GM12878 (cell line): ENCODE data around the gene TMEM82. TPM values are rescaled to one million over a fixed set of nuclear protein-coding genes. Genes with fewer than 3 reads are reported as not detected.

Experiments used
- ATAC-seq: fragments of 200-7000 bp; cut with Tn5 transposase; 3 replicates; pipeline ENCODE4 v1.9.1; 2020; ENCODE audit warnings: mild to moderate bottlenecking, moderate library complexity
- BruUV-seq: library from RNA; stranded (reverse); fragments of 400-500 nt; replicated peaks from 2 replicates; lab custom pipeline; 2021; lab: Mats Ljungman, UMichigan
- CTCF ChIA-PET: fragments of 300-600 bp; sonication (Branson Sonifier 250); formaldehyde crosslinking; extraction: SDS; loops from one replicate; lab custom pipeline; 2021; ENCODE audit warnings: inconsistent platforms; lab: Yijun Ruan, JAX
- POLR2A ChIA-PET: fragments of 350-600 bp; formaldehyde crosslinking; extraction: SDS; loops from one replicate; lab custom pipeline; 2021; ENCODE audit warnings: inconsistent platforms; lab: Charles Lee
- RAD21 ChIA-PET: fragments of 300-600 bp; sonication (Branson Sonifier 250); formaldehyde crosslinking; loops from one replicate; lab custom pipeline; 2023; ENCODE audit warnings: antibody characterized with exemption; ENCODE audit not compliant: unreplicated experiment; lab: Charles Lee
- SMC1A ChIA-PET: fragments of 300-600 bp; sonication (Branson Sonifier 250); formaldehyde crosslinking; loops from one replicate; lab custom pipeline; 2023; ENCODE audit not compliant: unreplicated experiment, uncharacterized antibody; lab: Charles Lee
- DNase-seq: peaks from one replicate; pipeline ENCODE4 v3.0.0-alpha.2; 2011; ENCODE audit warnings: low read depth, low spot score
- FAIRE-seq: peaks from 3 replicates; lab custom pipeline; 2011; peaks lifted over from hg19 to GRCh38; lab: Jason Lieb, UNC
- H2AFZ ChIP-seq: 2 replicates; pipeline ENCODE4 v1.6.0; 2011; ENCODE audit warnings: low read depth, low read length, control low read depth; ENCODE audit not compliant: control insufficient read depth
- H3K27ac ChIP-seq: 2 replicates; pipeline ENCODE4 v1.5.1; 2011; ENCODE audit warnings: control low read depth; ENCODE audit not compliant: control insufficient read depth, insufficient read depth
- H3K27me3 ChIP-seq, 2 experiments: replicated peaks in 1 of 2; 2 replicates each; pipeline versions ENCODE4 v1.6.0 to v1.6.1; 2011; ENCODE audit warnings: low read length in 1 of 2; ENCODE audit not compliant: control insufficient read depth in 2 of 2, insufficient read depth in 2 of 2
- H3K36me3 ChIP-seq, 2 experiments: 2 replicates each; pipeline ENCODE4 v1.5.1; 2011; ENCODE audit warnings: low read length in 1 of 2; ENCODE audit not compliant: control insufficient read depth in 2 of 2, insufficient read depth in 2 of 2
- H3K4me1 ChIP-seq: 2 replicates; pipeline ENCODE4 v1.6.1; 2011; ENCODE audit warnings: mild to moderate bottlenecking, low read length, moderate library complexity, mixed read lengths; ENCODE audit not compliant: control insufficient read depth, insufficient read depth
- H3K4me2 ChIP-seq: 2 replicates; pipeline ENCODE4 v1.6.0; 2011; ENCODE audit warnings: control low read depth; ENCODE audit not compliant: control insufficient read depth, insufficient read depth
- H3K4me3 ChIP-seq: fragments of 200-600 bp; sonication (generic); 2 replicates; pipeline ENCODE4 v1.5.1; 2016
- H3K79me2 ChIP-seq: 2 replicates; pipeline ENCODE4 v1.6.0; 2011; ENCODE audit warnings: low read length; ENCODE audit not compliant: control insufficient read depth, insufficient read depth
- H3K9ac ChIP-seq: 2 replicates; pipeline ENCODE4 v1.8.0; 2011; ENCODE audit warnings: low read length, control low read depth, mixed read lengths; ENCODE audit not compliant: control insufficient read depth, insufficient read depth
- H3K9me3 ChIP-seq: replicated peaks from 3 replicates; pipeline ENCODE4 v1.5.1; 2011; ENCODE audit warnings: mild to moderate bottlenecking, low read length; ENCODE audit not compliant: control insufficient read depth, insufficient read depth
- H4K20me1 ChIP-seq: 2 replicates; pipeline ENCODE4 v1.6.0; 2011; ENCODE audit not compliant: control insufficient read depth, insufficient read depth
- BCL11A ChIP-seq: IDR thresholded peaks from 2 replicates; pipeline ENCODE4 v1.6.1; 2011; ENCODE audit warnings: low read depth, low read length
- CBX3 ChIP-seq: fragments of 200-600 bp; sonication (generic); IDR thresholded peaks from 2 replicates; pipeline ENCODE4 v1.6.1; 2016; ENCODE audit warnings: low read depth, borderline replicate concordance
- CTCF ChIP-seq, 3 experiments: IDR thresholded peaks in 2 of 3; conservative IDR thresholded peaks in 1 of 3; 2 replicates each; pipeline ENCODE4 v1.5.1; 2011; ENCODE audit warnings: low read depth in 3 of 3, low read length in 3 of 3, mild to moderate bottlenecking in 3 of 3, control low read depth in 2 of 3, moderate library complexity in 2 of 3, inconsistent platforms in 1 of 3, mixed read lengths in 1 of 3; ENCODE audit not compliant: control insufficient read depth in 2 of 3, insufficient read depth in 1 of 3; ENCODE audit errors: extremely low read depth in 1 of 3
- CUX1 ChIP-seq: IDR thresholded peaks from 2 replicates; pipeline ENCODE4 v1.6.1; 2012; ENCODE audit warnings: improper control_type of control experiment, low read depth, low read length; ENCODE audit not compliant: insufficient replicate concordance
- WGBS: methylation state at CpG from one replicate; pipeline ENCODE4 v1.1.6; 2016; ENCODE audit warnings: low lambda C conversion rate; ENCODE audit not compliant: insufficient replicate concordance, insufficient coverage; ENCODE audit errors: missing lambda C conversion rate; 5-methylcytosine and 5-hydroxymethylcytosine counted together
- in situ Hi-C: fragments of 300-500 bp; cut with MboI; formaldehyde crosslinking; loops from 9 replicates; pipeline ENCODE4 v1.14.3; 2018; ENCODE audit warnings: mixed read lengths
- intact Hi-C: fragments of 100-400 bp; cut with micrococcal nuclease; formaldehyde crosslinking; loops from one replicate; pipeline ENCODE4 v1.14.2; 2022; ENCODE audit not compliant: unreplicated experiment
- polyA plus RNA-seq, 11 experiments: library from polyadenylated mRNA; depleted of rRNA in 4 of 11; unstranded in 6 of 11; stranded (reverse) in 5 of 11; fragments of >200 nt; fragmentation: Nextera tagmentation in 4 of 11; fragmentation: Illumina TruSeq in 1 of 11; extraction: Ambion mirVana in 4 of 11; extraction: Trizol in 1 of 11; gene quantifications; 1 replicate in 1 of 11; 2 replicates in 10 of 11; pipeline versions ENCODE4 v1.2.1 to v1.2.3, GENCODE V29; 2011 to 2016; ENCODE audit warnings: inconsistent platforms in 2 of 11, missing spikeins in 2 of 11, low read depth in 1 of 11
- total RNA-seq, 4 experiments: library from RNA; depleted of rRNA in 3 of 4; stranded (reverse); fragments of >200 nt in 3 of 4; fragmentation: Illumina TruSeq in 1 of 4; extraction: Trizol in 1 of 4; gene quantifications; 2 replicates each; pipeline versions ENCODE4 v1.2.1 to v1.2.3, GENCODE V29; 2013 to 2021

The TMEM82 gene
- total and polyA plus RNA-seq, 10 of the 15 experiments (the other 5 are each of a cell fraction or from before 2014, with no cell fraction given), result not detected

- Histone ChIP-seq H3K9me3 (no peaks in the 10 kb centered on the region), H3K4me3 (no peak overlapping the region), H3K9ac (no peak overlapping the region), H3K36me3 (peaks cover 14 to 40% of the 10 kb centered on the region in 2 experiments; a peak in 3 of 4 replicates), H3K4me1 (no peaks in the 10 kb centered on the region), H3K4me2 (no peak overlapping the region), H3K79me2 (no peaks in the 10 kb centered on the region), H4K20me1 (no peaks in the 10 kb centered on the region), H3K27me3 (no peaks in the 10 kb centered on the region), H3K27ac (no peak overlapping the region), H2AFZ (no peak overlapping the region)
- in situ Hi-C loops (no loop called here), intact Hi-C loops (no loop called here)
- ATAC-seq (no peak), FAIRE-seq (no peak), DNase-seq (no peak)
- no peak for TF ChIP-seq CTCF (IDR thresholded peaks at IDR 0.05 in 2 of 3, conservative IDR thresholded peaks at IDR 0.05 in 1 of 3; ENCODE audit: control insufficient read depth in 2 of 3, extremely low read depth in 1 of 3, insufficient read depth in 1 of 3, low read depth in 3 of 3, low read length in 3 of 3)
- no peak for TF ChIP-seq CBX3
- no peak for TF ChIP-seq CUX1
- no peak for TF ChIP-seq BCL11A
- SMC1A ChIA-PET, result no interaction called here
- WGBS, result 83% methylated on average over 16 of the region's 20 CpGs
- POLR2A ChIA-PET, result interaction anchor here (0.5 to 0.7 kb wide), 4 partner anchors 32 to 236 kb away, joined by 3 to 5 read pairs (median 4); no protein-coding TSS in a partner anchor
- no TSS peak for BruUV-seq
- RAD21 ChIA-PET, result no interaction called here
- CTCF ChIA-PET, result no interaction called here
Measured at GRCh38 chr1:15723631-15724246, 18.6 kb upstream of the TMEM82 start.
